ENCODE results near the gene PTPN9.
"Not testable (repeated sequence)": the region's sequence is repeated elsewhere in the genome, so short reads cannot be mapped to it uniquely, and the experiment has no call there.

PTPN9 gene

GRCh38 chr15:75450307-75451201 is 128.6 kb downstream of the PTPN9 start:
- peak; percentile 88 for DNase-seq (ENCODE audit: low spot score)
- TF ChIP-seq CTCF (IDR thresholded peaks at IDR 0.05; ENCODE audit: borderline replicate concordance, control extremely low read depth, extremely low read depth, insufficient read depth, missing control alignments): no peak
- in situ Hi-C loops (cut with MboI; ENCODE audit: low sequenced_read_pairs, unreplicated experiment): no loop called here

GRCh38 chr15:75449585-75450306 is 129.4 kb downstream of the PTPN9 start:
- in situ Hi-C loops (cut with MboI; ENCODE audit: low sequenced_read_pairs, unreplicated experiment): no loop called here
- no peak for TF ChIP-seq CTCF (IDR thresholded peaks at IDR 0.05; ENCODE audit: borderline replicate concordance, control extremely low read depth, extremely low read depth, insufficient read depth, missing control alignments)
- DNase-seq (ENCODE audit: low spot score): no peak

GRCh38 chr15:75448171-75448570 is 130.9 kb downstream of the PTPN9 start:
- DNase-seq (ENCODE audit: low spot score); in situ Hi-C loops (cut with MboI; ENCODE audit: low sequenced_read_pairs, unreplicated experiment): not testable (repeated sequence)

- no peak for TF ChIP-seq CTCF (IDR thresholded peaks at IDR 0.05; ENCODE audit: borderline replicate concordance, control extremely low read depth, extremely low read depth, insufficient read depth, missing control alignments)
- DNase-seq (ENCODE audit: low spot score): no peak
- in situ Hi-C loops (cut with MboI; ENCODE audit: low sequenced_read_pairs, unreplicated experiment): no loop called here
Measured at GRCh38 chr15:75446151-75446550, 133.0 kb downstream of the PTPN9 start.

GRCh38 chr15:75445324-75445723 is 133.8 kb downstream of the PTPN9 start:
- in situ Hi-C loops (cut with MboI; ENCODE audit: low sequenced_read_pairs, unreplicated experiment); DNase-seq (ENCODE audit: low spot score): not testable (repeated sequence)

- in situ Hi-C loops (cut with MboI; ENCODE audit: low sequenced_read_pairs, unreplicated experiment); DNase-seq (ENCODE audit: low spot score): not testable (repeated sequence)
Measured at GRCh38 chr15:75443972-75444453, 135.1 kb downstream of the PTPN9 start.

- in situ Hi-C loops (cut with MboI; ENCODE audit: low sequenced_read_pairs, unreplicated experiment): no loop called here
- TF ChIP-seq CTCF (IDR thresholded peaks at IDR 0.05; ENCODE audit: borderline replicate concordance, control extremely low read depth, extremely low read depth, insufficient read depth, missing control alignments): no peak
- no peak for DNase-seq (ENCODE audit: low spot score)
Measured at GRCh38 chr15:75437721-75438120, 141.4 kb downstream of the PTPN9 start.

- in situ Hi-C loops (cut with MboI; ENCODE audit: low sequenced_read_pairs, unreplicated experiment): no loop called here
- TF ChIP-seq CTCF (IDR thresholded peaks at IDR 0.05; ENCODE audit: borderline replicate concordance, control extremely low read depth, extremely low read depth, insufficient read depth, missing control alignments): no peak
- no peak for DNase-seq (ENCODE audit: low spot score)
Measured at GRCh38 chr15:75436881-75437280, 142.2 kb downstream of the PTPN9 start.

All from GM13976 (cell line).